GF-D8 (cell line): ENCODE results near the gene TUG1.

Source experiments
- DNase-seq: peaks from one replicate; lab custom pipeline; 2025; lab: John Stamatoyannopoulos, UW

The TUG1 gene

DNA sequence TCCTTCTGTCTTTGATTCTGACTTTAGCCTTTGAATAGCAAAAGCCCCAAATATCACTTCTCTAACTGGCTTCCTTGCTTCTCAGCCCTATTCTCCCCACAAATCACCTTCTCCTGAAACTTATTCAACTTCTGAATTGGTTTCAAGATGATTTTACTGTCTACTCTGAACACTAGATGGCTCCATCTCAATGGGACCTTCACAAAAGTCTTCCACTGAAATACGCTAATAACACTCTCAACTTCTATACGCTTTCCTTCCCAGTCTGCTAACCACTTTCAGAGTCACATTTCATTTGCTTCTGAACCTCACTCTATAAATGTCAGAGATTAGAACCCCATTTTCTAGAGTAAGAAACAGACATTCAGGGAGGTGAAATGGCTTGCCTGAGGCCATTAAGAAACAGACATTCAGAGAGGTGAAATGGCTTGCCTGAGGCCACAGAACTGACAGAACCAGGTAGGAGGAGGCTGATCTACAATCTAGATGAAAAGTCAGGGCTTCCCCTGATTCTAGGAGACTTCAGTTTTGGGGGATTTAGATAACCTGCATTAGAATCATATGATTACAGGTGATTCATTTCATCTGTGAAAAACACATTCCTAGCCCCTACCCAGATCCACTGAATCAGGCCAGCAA is 21.1 kb upstream of the TUG1 start:
- no peak for DNase-seq

DNA sequence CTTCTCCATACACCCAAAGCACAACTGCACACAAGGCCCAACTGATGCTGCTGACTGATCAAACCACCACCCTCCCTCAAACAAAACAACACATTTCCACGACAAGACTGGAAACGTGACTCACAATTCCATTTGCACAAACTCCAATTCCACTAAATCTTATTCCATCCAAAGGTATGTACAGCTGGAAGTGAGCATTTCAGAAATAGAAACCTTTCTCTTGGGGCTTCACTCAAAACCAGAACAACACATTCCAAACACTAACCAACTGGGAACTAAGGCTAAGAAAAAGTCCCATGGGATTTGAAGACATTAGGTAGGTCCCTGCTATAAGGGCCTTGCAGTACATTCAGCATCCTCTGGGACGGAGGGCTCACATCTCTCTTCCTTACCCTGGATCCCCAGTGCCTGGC is 20.1 kb upstream of the TUG1 start:
- no peak for DNase-seq

DNA sequence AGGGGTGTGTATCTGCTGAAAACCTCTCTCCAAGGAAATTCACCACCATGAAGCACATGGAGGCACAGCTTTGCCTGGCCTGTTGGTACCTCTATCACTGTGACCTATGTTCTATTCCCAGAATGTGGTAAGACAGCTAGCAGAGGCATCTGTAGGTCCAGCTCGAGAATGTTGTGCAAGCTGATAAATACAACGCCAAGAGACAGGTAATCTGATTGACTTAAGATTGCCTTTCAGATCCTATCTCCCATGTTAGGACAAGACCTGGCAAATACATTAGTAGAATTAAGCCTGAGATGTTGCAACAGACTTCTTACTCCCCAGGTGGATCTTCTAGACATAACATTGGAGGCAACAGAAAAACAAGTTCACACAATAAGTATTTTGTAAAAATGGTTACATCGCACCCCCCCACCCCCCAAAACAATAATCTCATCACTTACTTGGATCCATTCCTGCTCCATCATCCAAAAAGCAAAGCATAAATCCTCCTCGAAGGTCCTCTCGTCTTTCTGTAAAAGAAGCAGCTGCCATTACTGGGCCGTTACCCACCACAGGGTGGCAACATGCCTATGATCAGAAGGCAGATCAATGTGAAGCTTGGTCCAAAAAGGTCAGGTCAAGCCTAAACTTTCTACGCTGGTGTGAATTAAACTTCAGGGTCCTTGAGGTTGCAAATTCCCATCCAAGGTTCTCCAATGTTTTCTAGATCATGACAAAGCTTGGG is 19.0 kb upstream of the TUG1 start:
- DNase-seq = no peak

DNA sequence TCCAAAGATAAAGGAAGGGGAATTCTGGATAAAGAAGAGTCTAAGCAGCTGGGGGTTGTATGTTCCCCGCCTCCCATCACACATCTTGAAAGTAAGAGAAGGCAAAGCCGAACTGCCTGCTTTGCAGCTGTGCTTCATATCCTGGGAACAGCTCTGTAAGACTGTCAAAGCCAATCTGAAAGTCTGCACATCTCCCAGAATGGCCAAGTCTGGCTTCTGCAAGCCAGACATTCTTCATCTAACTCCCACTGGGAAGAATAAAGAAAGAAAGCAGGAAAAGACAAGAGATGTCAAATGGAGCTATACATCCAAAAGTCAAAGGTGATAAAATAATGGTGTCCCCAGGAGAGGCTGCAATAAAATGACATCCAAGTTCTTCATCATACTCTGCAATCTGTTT is 15.9 kb upstream of the TUG1 start:
- DNase-seq = no peak

DNA sequence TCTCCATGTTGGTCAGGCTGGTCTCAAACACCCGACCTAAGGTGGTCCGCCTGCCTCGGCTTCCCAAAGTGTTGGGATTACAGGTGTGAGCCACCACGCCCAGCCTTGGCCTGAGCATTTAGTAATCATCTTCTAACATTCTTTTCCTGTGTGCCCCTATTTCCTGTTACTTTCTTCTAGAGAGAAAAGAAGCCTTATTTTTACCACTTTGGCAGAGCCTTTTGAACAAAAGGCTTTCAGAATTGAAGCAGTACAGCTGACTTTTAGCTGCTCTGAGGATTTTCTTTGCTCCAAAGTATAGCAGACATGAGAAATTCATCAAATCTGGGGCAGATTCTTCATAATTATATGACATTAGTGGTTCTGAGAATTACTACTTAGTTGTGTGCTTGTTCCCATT is 13.9 kb upstream of the TUG1 start:
- DNase-seq = no peak

DNA sequence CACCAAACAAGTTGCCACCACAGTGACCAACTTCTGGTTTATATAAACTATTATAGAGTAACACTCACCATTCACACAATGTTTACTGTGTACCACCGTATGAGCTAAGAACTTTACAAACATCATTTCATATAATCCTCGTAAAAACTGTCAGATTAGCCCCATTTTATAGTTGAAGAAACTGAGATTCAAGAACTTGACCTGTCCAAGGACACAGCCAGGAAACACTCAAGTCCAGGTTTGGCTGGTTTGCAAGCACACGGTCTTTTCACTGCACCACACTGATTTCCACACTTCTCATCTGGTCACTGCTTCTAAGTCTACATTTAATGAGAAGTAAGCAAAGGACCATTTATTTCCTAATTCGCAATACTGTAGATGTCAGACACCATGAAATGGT is 4.2 kb upstream of the TUG1 start:
- DNase-seq = no peak

DNA sequence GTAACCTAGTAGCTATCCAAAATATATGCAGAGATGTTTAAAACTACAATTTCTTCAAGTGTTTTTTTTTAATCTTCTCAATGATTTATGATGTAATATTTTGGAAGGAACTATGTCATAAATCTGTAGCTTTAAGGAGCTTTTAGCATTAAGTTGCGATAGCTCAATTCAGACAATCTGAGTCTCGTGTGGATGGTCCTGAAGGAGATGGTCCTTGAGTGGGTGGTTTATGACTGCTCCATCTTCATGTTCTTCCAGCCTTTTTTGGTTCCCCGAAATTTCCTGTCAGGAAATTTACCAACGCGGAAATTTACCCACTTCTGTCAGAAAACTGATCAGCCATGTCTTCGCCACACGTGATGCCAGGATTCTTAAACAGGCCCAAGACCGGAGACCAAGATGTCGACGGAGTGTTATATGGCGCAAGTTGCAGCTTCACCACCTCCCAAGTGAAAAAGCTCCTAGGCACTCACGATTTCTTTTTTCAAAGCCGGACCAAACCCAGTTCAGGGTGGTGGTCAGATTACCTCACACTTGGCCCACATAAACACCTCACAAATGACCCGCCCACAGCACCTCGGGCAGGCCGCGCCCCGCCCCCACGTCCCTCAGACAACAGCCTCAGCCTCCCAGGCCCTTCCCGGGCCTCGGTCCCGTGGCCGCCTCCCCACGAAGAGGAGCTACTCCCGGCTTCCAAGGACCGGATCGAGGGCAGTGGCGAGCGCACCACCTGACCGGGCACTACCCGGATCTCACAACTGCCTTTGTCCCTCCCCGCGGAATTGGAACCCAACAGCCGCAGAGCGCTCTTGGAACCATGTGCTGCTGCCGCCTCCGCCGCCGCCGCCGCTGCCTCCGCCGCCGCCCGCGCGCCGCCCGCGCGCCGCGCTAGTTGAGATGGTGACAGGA is 796 bp upstream of the TUG1 start, which contains the start of gene MORC2:
MORC2 (minus strand) TSS at position 760 of the 909 bp plus-strand sequence. CDS start 885 bp downstream, outside the sequence.
- DNase-seq = peak; percentile 52

DNA sequence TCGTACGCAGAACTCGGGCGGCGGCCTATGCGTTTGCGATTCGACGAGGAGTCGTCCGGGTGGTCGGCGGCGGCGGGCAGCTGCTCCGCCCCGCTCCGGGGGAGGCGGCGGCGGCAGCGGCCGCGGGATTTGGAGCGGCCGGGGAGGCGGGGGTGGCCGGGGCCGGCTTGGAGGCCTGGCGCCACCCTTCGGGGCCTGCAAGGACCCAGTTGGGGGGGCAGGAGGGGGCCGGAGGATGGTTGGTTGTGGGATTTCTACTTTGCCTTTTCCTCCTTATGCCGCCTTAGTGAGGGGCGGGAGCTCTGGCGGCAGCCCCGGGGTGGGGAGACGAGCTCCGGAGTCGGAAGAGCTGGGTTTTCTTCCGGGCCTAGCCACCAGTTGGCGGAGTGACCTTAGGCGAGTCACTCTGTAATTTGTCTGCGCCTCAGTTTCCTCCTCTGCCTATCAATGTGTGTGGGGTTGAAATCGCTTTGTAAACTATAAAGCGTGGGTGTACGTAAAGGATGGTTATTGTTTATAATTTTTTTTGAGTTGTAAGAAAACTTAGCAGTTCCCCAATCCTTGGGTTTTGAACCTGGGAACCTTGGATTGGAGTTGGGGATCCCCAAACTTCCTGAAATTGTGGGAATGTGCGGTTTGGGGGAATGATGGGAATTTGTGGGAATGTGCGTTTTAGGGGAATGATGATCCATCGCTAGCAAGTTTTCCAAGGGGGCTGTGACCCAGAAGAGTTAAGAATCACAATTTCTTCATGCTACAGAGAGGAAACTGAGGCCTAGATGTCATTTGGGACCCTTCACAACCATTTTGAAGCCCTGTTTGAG is 679 bp downstream of the TUG1 start:
- peak; percentile 9 for DNase-seq

DNA sequence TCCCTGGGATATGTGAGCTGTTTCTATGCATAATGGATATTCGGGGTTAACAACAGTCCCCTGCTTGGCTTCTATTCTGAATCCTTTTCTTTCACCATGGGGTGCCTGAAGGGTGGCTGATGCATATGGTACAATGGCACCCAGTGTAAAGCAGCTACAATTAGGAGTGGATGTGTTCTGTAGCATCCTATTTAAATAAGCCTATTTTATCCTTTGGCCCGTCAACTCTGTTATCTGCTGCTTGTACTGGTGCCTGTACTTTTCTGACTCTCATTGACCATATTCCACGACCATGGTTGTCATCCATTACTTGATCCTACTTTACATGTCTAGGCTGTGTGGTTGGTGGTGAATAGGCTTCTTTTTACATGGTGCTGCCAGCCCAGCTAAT is 1.3 kb downstream of the TUG1 start:
- no peak for DNase-seq

DNA sequence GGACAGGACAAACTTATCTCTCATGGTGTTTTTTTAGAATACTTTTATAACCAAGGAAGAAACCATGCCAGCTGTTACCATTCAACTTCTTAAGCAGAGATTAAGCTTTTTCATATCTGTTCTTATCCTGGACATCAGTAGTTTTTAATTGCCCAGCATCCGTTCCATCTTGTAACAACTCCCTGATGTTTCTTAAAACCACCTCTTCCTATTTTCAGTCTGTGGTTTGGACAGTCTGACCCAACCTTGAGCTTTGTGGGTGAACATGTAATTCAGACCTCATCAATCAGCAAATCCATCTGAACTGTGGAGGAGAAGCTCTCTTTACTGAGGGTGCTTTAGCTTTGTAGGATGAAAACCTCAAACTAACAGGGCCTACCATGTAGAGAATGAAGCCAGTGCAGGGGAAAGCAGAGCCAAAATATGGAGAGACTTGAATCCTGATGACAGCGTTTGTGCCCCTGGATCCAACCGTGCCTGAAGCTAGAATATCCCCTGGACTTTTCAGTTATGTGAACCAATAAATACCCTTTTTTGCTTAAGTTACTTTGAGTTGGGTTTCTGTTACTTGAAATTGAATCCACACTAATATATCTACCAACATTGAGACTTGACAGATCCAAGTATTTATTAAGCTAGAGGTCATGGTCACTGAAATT is 9.4 kb downstream of the TUG1 start:
- DNase-seq = peak; percentile 64

DNA sequence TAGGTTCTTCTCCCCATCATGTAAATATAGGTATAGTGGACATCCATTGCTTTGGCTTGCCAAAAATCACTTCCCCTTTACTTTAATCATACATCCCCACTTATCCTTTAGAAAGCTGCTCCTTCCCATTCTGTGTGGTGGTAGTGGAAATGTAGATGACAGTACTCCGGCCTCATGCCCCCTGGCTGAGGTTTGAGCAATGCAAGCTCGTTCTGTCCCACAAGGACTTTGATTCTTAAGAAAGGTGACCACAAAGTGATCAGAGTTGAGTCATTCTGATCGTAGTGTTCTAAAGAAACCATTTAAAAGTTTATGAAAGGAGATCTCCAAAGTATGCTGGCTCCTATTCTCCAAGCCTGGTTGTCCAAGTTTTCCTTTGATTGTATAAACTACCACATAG is 10.9 kb downstream of the TUG1 start:
- DNase-seq = no peak

DNA sequence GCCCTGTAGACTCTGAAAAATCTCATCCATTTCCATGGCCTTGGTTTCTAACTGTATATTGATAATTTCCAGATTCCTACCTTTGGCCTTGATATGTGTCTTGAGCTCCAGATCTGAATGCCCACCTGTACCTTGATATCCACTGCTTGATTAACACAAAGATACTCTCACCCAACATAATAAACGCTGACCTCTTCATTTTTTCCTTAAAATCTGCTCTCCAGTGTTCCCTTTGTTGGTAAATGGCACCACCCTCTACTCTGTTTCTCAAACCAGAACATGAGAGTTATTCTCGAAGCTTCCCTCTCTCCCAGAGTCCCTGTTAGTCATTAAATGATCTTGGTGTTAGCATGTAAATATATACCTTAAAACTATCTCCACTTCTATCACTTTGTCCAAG is 13.4 kb downstream of the TUG1 start:
- no peak for DNase-seq

DNA sequence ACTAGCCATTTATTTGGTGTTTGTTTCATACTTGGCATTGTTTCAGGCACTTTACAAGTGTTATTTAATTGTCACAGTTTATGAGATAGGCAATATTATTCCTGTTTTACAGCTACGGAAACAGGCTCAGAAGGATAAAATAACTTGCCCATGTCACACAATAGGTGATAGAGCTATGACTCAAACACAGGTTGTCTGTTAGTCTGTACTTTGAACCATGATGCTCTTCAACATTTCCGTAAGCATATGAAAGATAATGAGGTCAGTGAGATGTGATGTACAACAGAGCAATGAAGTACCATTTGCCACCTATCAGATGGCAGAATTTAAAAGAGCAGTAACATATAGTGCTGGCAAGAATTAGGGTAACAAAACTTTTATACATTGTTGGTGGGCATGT is 15.3 kb downstream of the TUG1 start:
- DNase-seq = no peak

DNA sequence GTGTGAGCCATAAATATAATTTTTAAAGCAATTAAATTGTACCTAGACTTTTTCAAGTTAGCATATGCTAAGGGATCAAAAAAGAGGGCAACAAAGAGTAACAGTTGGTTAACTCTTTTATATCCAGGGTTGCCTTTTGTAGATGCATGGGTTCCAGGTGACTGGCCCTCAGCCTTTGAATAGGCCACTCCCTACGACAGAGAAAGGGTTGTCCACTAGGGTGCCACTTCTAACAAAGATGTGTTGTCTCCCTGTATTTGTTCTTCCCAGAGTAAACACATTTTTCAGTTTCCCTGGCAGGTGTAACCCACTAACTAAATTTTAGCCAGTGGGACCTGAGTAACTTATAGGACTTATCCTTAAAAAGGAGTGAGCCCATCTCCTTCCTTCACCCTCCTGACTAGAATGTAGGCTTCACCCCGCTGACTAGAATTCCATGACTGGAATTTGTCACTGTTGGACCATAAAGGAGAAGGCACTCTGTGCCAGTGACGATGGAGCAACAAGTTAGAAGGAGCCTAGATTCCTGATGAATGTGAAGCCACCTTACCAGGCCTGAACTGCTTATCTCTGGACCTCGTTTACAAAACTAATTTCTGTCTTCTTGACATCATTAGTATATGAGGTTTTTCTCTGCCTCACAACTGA is 16.6 kb downstream of the TUG1 start:
- DNase-seq = no peak

DNA sequence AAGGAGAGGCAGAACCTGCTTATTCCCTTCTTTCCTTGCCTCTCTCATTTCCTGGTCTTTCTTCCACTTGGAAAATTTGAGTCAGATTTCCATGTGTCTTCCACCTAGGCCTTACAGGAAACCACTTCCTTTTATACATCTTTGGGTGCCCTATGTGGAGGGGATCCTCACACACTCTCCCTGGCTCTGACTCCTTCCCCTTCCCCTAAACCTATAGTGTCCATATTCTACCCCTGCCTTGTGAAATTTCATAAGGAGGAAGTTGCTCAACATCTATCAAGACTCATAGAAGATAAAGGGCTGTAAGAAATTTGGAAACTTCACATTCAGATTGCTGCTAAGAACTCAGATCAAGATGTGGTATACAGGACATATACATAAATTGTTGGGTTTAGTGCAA is 20.4 kb downstream of the TUG1 start:
- DNase-seq = peak; percentile 40

DNA sequence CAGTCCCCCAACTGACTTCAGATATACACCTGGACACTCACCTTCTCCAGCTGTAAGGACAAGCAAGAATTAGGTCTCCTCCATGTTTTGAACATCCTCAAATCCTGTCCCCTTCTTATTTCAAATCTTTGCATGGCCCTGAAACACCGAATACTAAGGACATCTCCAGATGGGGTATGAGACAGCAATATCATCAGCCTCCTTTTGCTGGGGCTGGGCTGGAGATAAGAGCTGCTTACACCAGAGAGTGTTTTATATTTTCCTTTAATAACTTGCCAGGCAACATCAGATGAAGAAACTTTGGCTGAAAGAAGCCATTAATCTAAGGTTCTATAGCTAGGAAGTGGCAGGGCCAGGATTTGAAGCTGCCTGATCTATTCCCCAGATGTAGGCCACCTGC is 21.6 kb downstream of the TUG1 start:
- DNase-seq = no peak

DNA sequence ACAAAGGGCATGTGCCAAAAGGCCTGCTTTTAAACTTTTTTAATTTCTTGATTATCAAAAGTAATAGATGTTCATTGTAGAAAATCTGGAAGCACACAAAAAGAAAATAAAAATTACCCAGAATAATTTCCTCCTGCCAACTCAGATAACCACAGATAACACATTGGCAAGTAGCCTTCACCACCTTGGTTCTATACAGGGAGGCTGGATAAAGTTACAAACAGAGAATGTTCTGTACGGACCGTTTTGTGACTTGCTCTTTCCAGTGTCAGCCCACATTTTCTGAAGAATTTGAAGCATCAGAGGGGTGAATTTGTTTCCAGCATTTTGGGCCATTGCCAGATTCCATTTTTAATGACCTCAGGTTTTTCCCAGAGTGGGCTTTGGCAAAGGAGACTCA is 23.5 kb downstream of the TUG1 start:
- no peak for DNase-seq

DNA sequence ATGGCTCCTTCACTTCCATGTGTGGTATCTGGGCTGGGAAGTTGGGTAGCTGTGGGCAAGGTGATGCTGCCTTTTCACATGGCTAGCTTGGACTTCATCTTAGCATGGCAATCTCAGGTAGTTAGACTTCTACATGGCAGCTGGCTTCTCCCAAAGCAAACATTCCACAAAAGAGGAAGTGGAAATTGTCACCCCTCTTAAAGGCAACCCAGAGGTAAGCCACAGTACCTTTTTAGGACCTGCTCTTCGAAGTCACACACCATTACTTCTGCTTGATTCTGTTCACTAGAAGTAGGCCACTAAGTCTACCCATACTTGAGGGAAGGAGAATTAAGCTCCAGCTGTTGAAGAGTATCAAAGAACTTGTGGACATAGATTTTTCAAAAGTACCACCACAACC is 25.9 kb downstream of the TUG1 start:
- no peak for DNase-seq

DNA sequence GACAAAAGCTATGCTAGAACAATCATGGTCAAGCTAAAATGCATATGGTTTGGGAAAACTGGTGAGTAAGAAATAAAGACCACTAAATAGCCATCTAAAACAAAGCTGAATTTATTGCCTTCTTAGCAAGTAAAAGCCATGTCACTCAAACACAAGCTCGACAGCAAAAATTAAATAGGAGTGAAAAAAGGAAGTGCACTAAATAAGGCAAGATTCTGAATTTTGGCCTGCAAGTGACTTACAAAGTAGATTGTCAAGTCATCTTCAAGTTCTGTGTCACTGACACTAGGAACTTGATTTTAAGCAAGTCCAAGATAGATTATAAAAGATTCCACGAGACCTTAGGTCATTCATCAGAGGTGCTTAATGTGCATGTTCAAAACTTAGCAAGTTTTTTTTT is 27.4 kb downstream of the TUG1 start:
- DNase-seq = no peak

DNA sequence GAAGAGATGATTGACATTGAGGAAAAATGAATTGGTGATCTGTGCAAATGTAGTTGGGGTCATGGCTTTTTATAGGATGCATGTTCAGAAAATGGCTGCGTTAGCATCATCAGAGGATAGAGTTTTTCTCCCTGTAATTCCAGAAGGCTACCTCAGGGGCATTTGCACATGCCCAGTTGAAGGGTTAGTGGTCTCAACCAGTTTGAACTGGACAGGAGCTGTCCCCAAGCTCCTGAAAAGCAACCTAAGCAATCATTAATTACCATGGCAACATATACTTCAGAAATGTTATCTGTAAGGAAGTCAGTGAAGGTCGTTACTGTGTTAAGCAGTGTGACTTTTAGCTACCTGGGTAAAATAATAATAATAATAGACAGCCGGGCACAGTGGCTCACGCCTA is 29.3 kb downstream of the TUG1 start:
- no peak for DNase-seq
